KG1 (cell line): Measurements from ENCODE around the gene ZNF544.
A peak's percentile ranks its signal among the peaks of the same experiment; 100 is the strongest.
"Not testable (repeated sequence)": the region's sequence is repeated elsewhere in the genome, so short reads cannot be mapped to it uniquely, and the experiment has no call there.

Experiments used
- DNase-seq: peaks from one replicate; lab custom pipeline; 2025; lab: John Stamatoyannopoulos, UW

The ZNF544 gene

DNA sequence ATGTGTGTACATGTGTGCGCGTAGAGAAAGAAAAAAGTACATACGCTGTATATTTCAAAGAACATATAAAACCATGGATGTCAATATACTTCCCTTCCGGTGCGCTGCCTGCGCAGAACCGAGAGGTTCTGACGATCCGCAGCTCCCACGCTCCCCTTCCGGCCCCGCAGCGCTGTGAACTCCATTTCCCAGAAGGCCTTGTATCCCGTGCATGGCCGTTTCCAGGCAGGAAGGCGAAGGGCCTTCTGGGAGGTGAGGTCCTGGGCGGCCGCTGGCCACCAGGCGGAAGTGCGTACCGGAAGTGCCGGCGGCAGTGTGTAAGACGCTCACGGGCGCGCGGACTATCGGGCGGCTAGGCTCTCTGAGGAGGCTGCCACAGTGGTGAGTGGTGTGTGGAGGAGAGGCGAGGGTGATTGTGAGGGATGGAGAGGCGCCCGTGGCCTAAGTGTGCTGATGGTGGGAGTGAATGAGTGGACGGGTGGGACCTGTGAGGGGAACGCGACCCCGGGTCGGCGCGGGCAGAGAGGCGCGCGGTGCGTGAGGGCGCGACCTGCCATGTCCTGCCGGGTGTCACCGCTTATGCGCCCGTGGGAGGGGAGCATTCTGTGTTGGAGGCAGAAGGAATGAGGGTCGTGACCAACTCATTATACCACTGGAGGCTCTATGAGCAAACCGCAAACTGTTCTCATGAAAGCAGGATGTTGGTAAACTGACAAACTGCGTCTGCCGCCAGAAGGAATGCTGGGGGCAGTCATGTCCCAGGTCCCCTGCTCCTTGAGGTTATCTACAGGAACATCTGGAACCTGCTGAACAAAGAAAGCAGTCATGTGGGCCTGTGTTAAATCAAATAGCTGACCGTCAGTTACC is 76.6 kb downstream of the ZNF544 start, which contains the start of gene ERVK3-1:
TSS of gene ERVK3-1 (plus strand) at position 313 of the 867 bp plus-strand sequence. CDS start 6,792 bp downstream, outside the sequence.
- DNase-seq: peak; percentile 89

DNA sequence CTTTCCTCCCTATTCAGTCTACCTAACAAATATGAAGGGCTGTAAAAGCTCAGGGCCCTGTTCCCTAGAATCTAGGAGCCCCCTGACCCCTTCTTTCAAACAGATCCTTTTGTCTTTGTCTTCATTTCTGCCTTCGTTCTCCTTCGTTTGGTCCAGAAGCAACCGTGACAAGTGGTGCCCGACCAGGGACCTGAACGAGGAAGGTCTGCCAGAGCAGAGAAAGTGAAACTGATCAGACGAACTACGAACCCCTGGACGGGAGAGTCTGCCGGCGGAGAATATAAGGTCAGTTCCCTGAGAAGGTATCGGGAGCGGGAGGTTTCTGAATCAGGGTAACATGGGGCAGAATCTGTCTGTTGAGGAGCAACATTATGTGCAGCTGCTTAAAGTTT is 77.2 kb downstream of the ZNF544 start:
- no peak for DNase-seq

DNA sequence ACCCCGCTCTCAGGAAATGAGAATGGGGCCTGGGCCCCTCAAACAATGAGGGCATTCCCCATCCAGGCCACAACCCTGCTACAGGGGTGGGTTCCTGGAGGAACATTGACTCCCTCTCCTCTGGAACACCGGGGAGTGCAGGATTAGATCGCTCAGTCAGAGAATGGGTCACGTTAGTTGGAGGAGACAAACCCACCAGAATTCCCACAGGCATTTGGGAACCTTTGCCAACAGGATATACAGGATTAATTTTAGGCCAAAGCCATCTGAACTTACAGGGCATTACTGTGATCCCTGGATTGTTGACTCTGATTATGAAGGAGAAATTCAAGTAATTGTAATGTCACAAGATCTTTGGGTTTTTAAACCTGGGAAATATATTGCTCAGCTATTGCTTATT is 79.0 kb downstream of the ZNF544 start:
- DNase-seq: no peak

DNA sequence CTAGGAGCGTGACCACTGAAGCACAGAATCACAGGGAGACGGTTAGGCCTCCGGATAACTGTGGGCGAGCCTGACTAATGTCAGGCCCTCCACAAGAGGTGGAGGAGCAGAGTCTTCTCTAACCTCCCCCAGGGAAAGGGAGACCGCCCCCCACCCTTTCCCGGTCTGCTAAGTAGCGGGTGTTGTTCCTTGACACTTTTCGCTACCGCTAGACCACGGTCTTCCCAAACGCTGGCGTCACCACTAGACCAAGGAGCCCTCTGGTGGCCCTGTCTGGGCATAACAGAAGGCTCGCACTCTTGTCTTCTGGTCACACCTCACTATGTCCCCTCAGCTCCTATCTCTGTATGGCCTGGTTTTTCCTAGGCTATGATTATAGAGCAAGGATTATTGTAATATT is 82.0 kb downstream of the ZNF544 start:
- not testable (repeated sequence) for DNase-seq

DNA sequence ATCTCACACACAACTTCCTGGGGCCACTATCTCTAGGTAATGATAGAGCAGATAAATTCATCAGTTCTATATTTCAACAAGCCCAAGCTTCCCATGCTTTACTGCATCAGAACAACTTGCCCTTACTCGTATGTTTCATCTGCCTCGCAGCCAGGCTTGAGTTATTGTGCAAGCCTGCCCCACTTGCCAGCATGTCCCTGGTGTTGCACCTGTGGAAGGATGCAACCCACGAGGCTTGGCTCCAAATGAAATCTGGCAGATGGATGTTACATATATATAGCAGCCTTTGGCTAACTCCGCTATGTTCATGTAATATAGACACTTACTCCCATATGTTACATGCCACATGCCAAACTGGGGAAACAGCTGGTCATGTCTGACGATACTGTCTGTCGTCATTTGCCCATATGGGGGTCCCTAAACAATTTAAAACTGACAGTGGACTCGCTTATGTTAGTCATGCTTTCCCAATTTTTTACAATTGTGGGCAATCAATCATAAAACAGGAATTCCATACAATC is 82.7 kb downstream of the ZNF544 start:
- DNase-seq: no peak
